Measurements from ENCODE around the gene OR52L1.

Gene OR52L1

GRCh38 chr11:5940748-5941147 lies 46.0 kb downstream of the OR52L1 start:
- DNase-seq (ENCODE audit: low spot score), result no peak

GRCh38 chr11:5938603-5938965 lies 48.2 kb downstream of the OR52L1 start:
- DNase-seq (ENCODE audit: low spot score), result no peak

GRCh38 chr11:5937868-5938602 lies 48.8 kb downstream of the OR52L1 start:
- no peak for DNase-seq (ENCODE audit: low spot score)

All from GM03348 (cell line).